Thymus (tissue), 11 donors: ENCODE data around the gene PPAT. TPM values are rescaled to one million over a fixed set of nuclear protein-coding genes. Genes with fewer than 3 reads are reported as not detected.

Source experiments
- DNase-seq, 9 donors: peaks; one replicate each; pipeline ENCODE4 v3.0.0-alpha.2; 2013; ENCODE audit warnings: low spot score in 9 of 9, low read depth in 6 of 9, missing footprints in 1 of 9
- H3K27ac ChIP-seq, 2 donors: one replicate each; pipeline ENCODE4 v1.5.1; 2013; ENCODE audit warnings: control low read depth in 1 of 2, low read depth in 1 of 2, low read length in 1 of 2, mild to moderate bottlenecking in 1 of 2, moderate library complexity in 1 of 2
- H3K27me3 ChIP-seq, 2 donors: one replicate each; pipeline ENCODE4 v1.5.1; 2013; ENCODE audit warnings: low read length in 1 of 2; ENCODE audit not compliant: control insufficient read depth in 2 of 2, insufficient read depth in 1 of 2
- H3K36me3 ChIP-seq, 2 donors: one replicate each; pipeline ENCODE4 v1.5.1; 2013; ENCODE audit warnings: low read length in 1 of 2, mild to moderate bottlenecking in 1 of 2, moderate library complexity in 1 of 2; ENCODE audit not compliant: control insufficient read depth in 2 of 2, insufficient read depth in 2 of 2
- H3K4me1 ChIP-seq, 2 donors: one replicate each; pipeline ENCODE4 v1.5.1; 2013; ENCODE audit warnings: low read length in 2 of 2; ENCODE audit not compliant: control insufficient read depth in 2 of 2, insufficient read depth in 2 of 2
- H3K4me3 ChIP-seq, 2 donors: one replicate each; pipeline ENCODE4 v1.5.1; 2013; ENCODE audit warnings: low read length in 2 of 2, control low read depth in 1 of 2, mild to moderate bottlenecking in 1 of 2
- H3K9me3 ChIP-seq, 2 donors: one replicate each; pipeline ENCODE4 v1.5.1; 2013; ENCODE audit warnings: low read length in 1 of 2, mild to moderate bottlenecking in 1 of 2; ENCODE audit not compliant: control insufficient read depth in 2 of 2, insufficient read depth in 1 of 2
- WGBS: extraction: QIAGEN DNeasy Blood & Tissue Kit; methylation state at CpG from one replicate; pipeline ENCODE4 v1.1.7; 2013; 5-methylcytosine and 5-hydroxymethylcytosine counted together
- polyA plus RNA-seq: library from polyadenylated mRNA; stranded (reverse); fragments of 200-250 nt; gene quantifications from one replicate; pipeline ENCODE4 v1.2.3, GENCODE V29; 2013
- total RNA-seq: library from RNA; stranded (reverse); fragments of 120-200 nt; gene quantifications from one replicate; pipeline ENCODE4 v1.2.4, GENCODE V29; 2013
- donor health status: healthy.

The PPAT gene
- total and polyA plus RNA-seq, 2 donors, result 6.7 to 18.3 TPM

- H3K4me1 ChIP-seq, result no peaks in the 10 kb centered on the region
- H3K4me3 ChIP-seq, result no peak overlapping the region
- no peaks in the 10 kb centered on the region for H3K27me3 ChIP-seq
- no peak overlapping the region for H3K27ac ChIP-seq
- H3K9me3 ChIP-seq, result no peaks in the 10 kb centered on the region
- DNase-seq, result no peak
- peaks cover 3 to 53% of the 10 kb centered on the region in 2 donors for H3K36me3 ChIP-seq
Measured at GRCh38 chr4:56448301-56448700, 12.9 kb upstream of the PPAT start.

GRCh38 chr4:56445699-56446098, 10.3 kb upstream of the PPAT start:
- DNase-seq, result no peak
- peaks cover 0 to 45% of the 10 kb centered on the region in 2 donors for H3K36me3 ChIP-seq
- no peak overlapping the region for H3K27ac ChIP-seq
- no peak overlapping the region for H3K4me3 ChIP-seq
- no peaks in the 10 kb centered on the region for H3K27me3 ChIP-seq
- peaks cover 0 to 3% of the 10 kb centered on the region in 2 donors for H3K4me1 ChIP-seq
- no peaks in the 10 kb centered on the region for H3K9me3 ChIP-seq
- WGBS, result 98% methylated on average over 1 of the region's 1 CpG

GRCh38 chr4:56444719-56445118, 9.3 kb upstream of the PPAT start:
- Histone ChIP-seq H3K4me3 (no peak overlapping the region), H3K27ac (no peak overlapping the region), H3K4me1 (peaks cover 0 to 3% of the 10 kb centered on the region in 2 donors), H3K9me3 (no peaks in the 10 kb centered on the region), H3K36me3 (peaks cover 0 to 41% of the 10 kb centered on the region in 2 donors), H3K27me3 (no peaks in the 10 kb centered on the region)
- WGBS, result 94% methylated on average over 2 of the region's 2 CpGs
- DNase-seq, result no peak

DNA sequence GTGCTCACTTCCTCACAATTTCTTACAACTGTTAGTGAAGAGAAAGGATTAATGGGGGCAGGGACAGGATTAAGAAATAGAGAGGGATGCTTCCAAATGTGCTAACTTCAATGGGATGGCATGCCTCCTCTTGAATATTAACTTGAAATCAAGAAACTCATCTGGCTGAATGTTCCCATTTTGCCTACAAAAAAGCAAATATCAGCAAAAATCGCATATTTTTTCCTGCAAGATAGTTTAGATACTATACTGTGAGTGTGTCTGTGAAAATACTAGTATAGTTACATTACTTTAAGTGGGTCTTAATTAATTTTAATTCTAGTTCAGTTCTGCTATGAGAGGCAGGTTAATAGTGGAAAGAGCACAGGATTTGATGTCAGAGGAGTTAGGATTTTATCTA, 5.6 kb upstream of the PPAT start:
- H3K4me3 ChIP-seq, result no peak overlapping the region
- H3K27ac ChIP-seq, result no peak overlapping the region
- H3K36me3 ChIP-seq, result peaks cover 0 to 23% of the 10 kb centered on the region in 2 donors
- DNase-seq, result no peak
- no peaks in the 10 kb centered on the region for H3K9me3 ChIP-seq
- peaks cover 0 to 10% of the 10 kb centered on the region in 2 donors for H3K4me1 ChIP-seq
- no peaks in the 10 kb centered on the region for H3K27me3 ChIP-seq
- WGBS, result 97% methylated on average over 1 of the region's 1 CpG

- Histone ChIP-seq H3K9me3 (no peaks in the 10 kb centered on the region), H3K4me3 (no peak overlapping the region), H3K27ac (no peak overlapping the region), H3K36me3 (peaks cover 0 to 13% of the 10 kb centered on the region in 2 donors), H3K4me1 (peaks cover 0 to 14% of the 10 kb centered on the region in 2 donors), H3K27me3 (no peaks in the 10 kb centered on the region)
- no peak for DNase-seq
- 93% methylated on average over 2 of the region's 2 CpGs for WGBS
Measured at GRCh38 chr4:56438766-56439165, 3.4 kb upstream of the PPAT start.

DNA sequence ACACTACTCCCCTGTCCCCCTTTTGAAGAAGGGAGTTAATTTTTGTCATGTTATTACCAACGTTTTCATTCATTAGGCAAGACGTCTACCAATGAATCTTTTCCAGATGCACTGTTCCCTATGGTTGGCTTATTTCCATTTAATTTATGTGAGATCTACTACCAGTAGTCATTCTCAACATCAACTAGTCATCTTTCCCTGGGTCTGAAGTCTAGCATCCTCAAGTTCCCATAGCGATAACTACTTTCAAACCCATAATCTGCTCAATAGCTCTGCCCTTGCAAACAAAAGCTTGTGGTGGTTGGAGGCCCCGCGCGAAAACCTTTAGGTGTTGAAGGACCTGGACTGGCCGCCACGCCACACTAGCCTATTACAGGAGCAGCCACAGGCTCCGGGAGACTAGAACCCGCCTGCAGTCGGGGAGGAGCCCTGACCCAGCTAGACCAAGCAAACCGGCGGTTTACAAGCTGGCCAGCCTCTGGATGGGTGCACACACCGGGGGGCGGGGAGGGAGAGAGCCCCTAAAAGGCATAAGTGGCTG, 746 bp downstream of the PPAT start:
- H3K27me3 ChIP-seq, result no peaks in the 10 kb centered on the region
- no peaks in the 10 kb centered on the region for H3K9me3 ChIP-seq
- peak overlapping the region; percentile 93 to 100 for H3K27ac ChIP-seq
- no peaks in the 10 kb centered on the region for H3K36me3 ChIP-seq
- H3K4me3 ChIP-seq, result peak overlapping the region; percentile 63 to 71
- peaks cover 0 to 14% of the 10 kb centered on the region in 2 donors for H3K4me1 ChIP-seq
- peak in 2 of 9 donors; percentile 10 to 12 for DNase-seq
- WGBS, result under 1% methylated on average over 15 of the region's 15 CpGs

DNA sequence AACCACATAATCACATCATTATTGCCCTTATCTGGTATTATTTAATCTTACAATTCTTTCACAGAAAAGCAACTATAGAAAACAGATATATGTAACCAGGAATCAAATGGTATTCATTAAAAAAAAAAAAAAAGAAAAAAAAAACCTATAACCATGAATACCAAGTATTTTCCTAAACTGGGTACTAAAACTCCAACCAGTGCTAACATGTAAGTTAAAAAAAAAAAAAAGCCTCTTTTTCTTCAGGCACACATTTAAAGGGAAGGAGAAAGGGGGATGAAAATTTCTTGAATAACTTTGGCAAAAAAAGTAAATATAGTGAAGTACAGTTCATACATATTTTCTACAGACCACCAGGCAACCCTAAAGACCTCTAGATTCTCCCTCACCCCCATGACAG, 2.1 kb downstream of the PPAT start:
- DNase-seq, result no peak
- H3K4me1 ChIP-seq, result peaks cover 0 to 11% of the 10 kb centered on the region in 2 donors
- no peak overlapping the region for H3K4me3 ChIP-seq
- no peaks in the 10 kb centered on the region for H3K9me3 ChIP-seq
- H3K36me3 ChIP-seq, result no peaks in the 10 kb centered on the region
- no peak overlapping the region for H3K27ac ChIP-seq
- H3K27me3 ChIP-seq, result no peaks in the 10 kb centered on the region

GRCh38 chr4:56430203-56430602, 5.2 kb downstream of the PPAT start:
- peaks cover 0 to 7% of the 10 kb centered on the region in 2 donors for H3K4me1 ChIP-seq
- H3K9me3 ChIP-seq, result no peaks in the 10 kb centered on the region
- no peaks in the 10 kb centered on the region for H3K36me3 ChIP-seq
- no peak for DNase-seq
- no peaks in the 10 kb centered on the region for H3K27me3 ChIP-seq
- no peak overlapping the region for H3K27ac ChIP-seq
- no peak overlapping the region for H3K4me3 ChIP-seq
- 97% methylated on average over 2 of the region's 2 CpGs for WGBS

DNA sequence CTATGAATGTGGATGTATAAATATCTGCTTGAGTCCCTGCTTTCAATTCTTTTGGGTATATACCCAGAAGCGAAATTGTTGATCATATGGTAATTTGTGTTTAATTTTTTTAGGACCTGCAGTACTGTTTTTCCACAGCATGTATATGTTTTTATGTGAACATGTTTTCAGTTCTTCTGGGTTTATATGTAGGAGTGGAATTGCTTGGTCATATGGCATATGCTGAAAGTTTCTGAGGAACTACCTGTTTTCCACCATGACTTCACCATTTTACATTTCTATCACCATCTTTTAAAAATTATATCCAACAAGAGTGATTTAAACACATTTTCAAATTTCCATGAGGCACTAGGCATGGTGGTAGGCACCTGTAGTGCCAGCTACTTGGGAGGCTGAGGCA, 8.2 kb downstream of the PPAT start:
- Histone ChIP-seq H3K36me3 (no peaks in the 10 kb centered on the region), H3K9me3 (no peaks in the 10 kb centered on the region)
- 97% methylated on average over 1 of the region's 1 CpG for WGBS

GRCh38 chr4:56426273-56426672, 9.1 kb downstream of the PPAT start:
- WGBS, result 98% methylated on average over 6 of the region's 6 CpGs
- Histone ChIP-seq H3K9me3 (no peaks in the 10 kb centered on the region), H3K4me3 (no peak overlapping the region), H3K27ac (no peak overlapping the region), H3K4me1 (no peaks in the 10 kb centered on the region), H3K36me3 (no peaks in the 10 kb centered on the region), H3K27me3 (no peaks in the 10 kb centered on the region)
- no peak for DNase-seq

More for the DNA sequence above, 8.2 kb downstream of the PPAT start:
- no peak overlapping the region for H3K4me3 ChIP-seq
- no peak overlapping the region for H3K27ac ChIP-seq
- no peaks in the 10 kb centered on the region for H3K27me3 ChIP-seq
- H3K4me1 ChIP-seq, result no peaks in the 10 kb centered on the region
- DNase-seq, result no peak
